DMS114 treated with DMSO at 0.1 percent for 48 hours (cell line): Measurements from ENCODE around the gene ESYT2.

Experiments
- DNase-seq: peaks from one replicate; lab custom pipeline; 2025; ENCODE audit not compliant: unreplicated experiment; lab: John Stamatoyannopoulos, UW

Gene ESYT2

GRCh38 chr7:158805937-158806336, 23.4 kb downstream of the ESYT2 start:
- no peak for DNase-seq

- DNase-seq, result no peak
These were observed 23.9 kb downstream of the ESYT2 start for GRCh38 chr7:158805414-158805813.

GRCh38 chr7:158804335-158804734, 25.0 kb downstream of the ESYT2 start:
- no peak for DNase-seq

- DNase-seq, result no peak
These were observed 25.8 kb downstream of the ESYT2 start for GRCh38 chr7:158803367-158803969.

- no peak for DNase-seq
These were observed 26.6 kb downstream of the ESYT2 start for GRCh38 chr7:158802535-158803366.

- no peak for DNase-seq
These were observed 30.6 kb downstream of the ESYT2 start for GRCh38 chr7:158798741-158799140.

- DNase-seq, result no peak
These were observed 32.6 kb downstream of the ESYT2 start for GRCh38 chr7:158796667-158797066.

GRCh38 chr7:158795272-158795671, 34.0 kb downstream of the ESYT2 start:
- DNase-seq, result no peak

GRCh38 chr7:158791107-158791506, 38.2 kb downstream of the ESYT2 start:
- no peak for DNase-seq

- DNase-seq, result no peak
These were observed 39.5 kb downstream of the ESYT2 start for GRCh38 chr7:158789842-158790241.

GRCh38 chr7:158786898-158787297, 42.4 kb downstream of the ESYT2 start:
- no peak for DNase-seq

- no peak for DNase-seq
These were observed 45.0 kb downstream of the ESYT2 start for GRCh38 chr7:158784270-158784669.

GRCh38 chr7:158783595-158783994, 45.7 kb downstream of the ESYT2 start:
- no peak for DNase-seq

GRCh38 chr7:158782761-158783401, 46.4 kb downstream of the ESYT2 start:
- no peak for DNase-seq

- DNase-seq, result no peak
These were observed 47.2 kb downstream of the ESYT2 start for GRCh38 chr7:158781974-158782664.

GRCh38 chr7:158781217-158781973, 47.9 kb downstream of the ESYT2 start:
- no peak for DNase-seq

GRCh38 chr7:158779061-158780000, 50.0 kb downstream of the ESYT2 start:
- no peak for DNase-seq

- DNase-seq, result no peak
These were observed 50.8 kb downstream of the ESYT2 start for GRCh38 chr7:158778471-158778870.

- no peak for DNase-seq
These were observed 51.5 kb downstream of the ESYT2 start for GRCh38 chr7:158777793-158778192.

GRCh38 chr7:158776474-158776873, 52.8 kb downstream of the ESYT2 start:
- no peak for DNase-seq
